ENCODE results near the gene RBM18.

Gene RBM18

DNA sequence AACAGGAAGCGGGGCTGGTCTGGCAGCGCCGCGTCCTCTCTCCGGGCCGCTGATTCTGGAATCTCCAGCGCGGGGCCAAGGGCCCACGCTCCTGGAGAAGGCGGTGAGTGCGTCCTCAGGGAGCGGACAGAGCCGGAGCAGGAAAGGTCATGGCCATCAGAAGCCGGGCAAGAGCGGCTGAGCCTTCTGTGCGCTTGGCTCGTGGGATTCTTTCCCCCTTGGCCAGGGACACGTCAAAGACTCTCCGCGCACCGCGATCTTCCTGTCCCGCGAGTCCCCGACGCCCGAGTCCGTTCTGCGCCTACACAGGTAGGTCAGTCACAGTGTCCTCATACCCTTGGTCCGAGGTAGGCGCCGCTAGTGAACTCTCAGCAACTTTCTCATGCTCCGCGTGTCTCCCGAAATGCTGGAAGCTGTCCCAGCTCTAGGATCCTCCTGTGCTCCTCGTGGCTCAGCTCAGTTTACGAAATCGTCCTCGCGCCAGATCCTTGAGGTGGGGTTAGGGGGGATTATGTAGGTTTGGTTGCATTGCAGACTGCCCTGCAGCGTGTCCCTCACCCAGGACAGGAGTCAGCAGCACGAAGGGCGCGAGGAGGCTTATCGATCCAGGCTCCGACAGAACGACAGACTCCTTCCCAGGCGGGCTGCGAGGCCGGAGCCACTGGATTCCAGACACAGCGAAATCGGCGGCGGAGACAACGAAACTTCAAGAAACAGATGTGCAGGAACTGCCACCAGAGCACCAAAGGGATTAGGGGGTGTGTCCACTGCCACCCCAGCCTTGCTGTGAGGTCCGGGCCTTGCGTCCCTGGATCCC, 44.6 kb downstream of the RBM18 start:
- no peak overlapping the region for H2BK5ac ChIP-seq (ENCODE audit: low read length)
- H2BK15ac ChIP-seq (replicated peaks; ENCODE audit: low read depth), result no peak overlapping the region
- peak overlapping the region; percentile 74 for H3K4me2 ChIP-seq (ENCODE audit: low read length)
- H3K56ac ChIP-seq (ENCODE audit: low read length), result peak overlapping the region; percentile 52
- H3K79me2 ChIP-seq (ENCODE audit: control insufficient read depth, insufficient read depth, low read length), result no peaks in the 10 kb centered on the region
- H3K9ac ChIP-seq (ENCODE audit: low read length), result no peak overlapping the region
- no CpG with 5 or more reads among the region's 57 CpGs for WGBS (ENCODE audit: extremely low coverage, insufficient coverage, low lambda C conversion rate)
- no peaks in the 10 kb centered on the region for H3K79me1 ChIP-seq (ENCODE audit: low read length)
- H2AK5ac ChIP-seq (ENCODE audit: low read length), result no peak overlapping the region
- H3K4ac ChIP-seq (ENCODE audit: low read depth, low read length), result no peak overlapping the region
- no peak overlapping the region for H3K23ac ChIP-seq (ENCODE audit: low read length)
- no peaks in the 10 kb centered on the region for H3K4me1 ChIP-seq (ENCODE audit: control insufficient read depth, low read depth, low read length)
- H3K27ac ChIP-seq (ENCODE audit: low read depth, low read length), result no peak overlapping the region
- H3K4me3 ChIP-seq (ENCODE audit: low read length), result no peak overlapping the region
- peaks cover 90% of the 10 kb centered on the region for H3K27me3 ChIP-seq (ENCODE audit: insufficient read depth, low read length, poor library complexity)
- no peak overlapping the region for H4K8ac ChIP-seq (ENCODE audit: low read depth, low read length)
- DNase-seq, result peak; percentile 45
- no peak overlapping the region for H4K5ac ChIP-seq (ENCODE audit: low read length)
- no peaks in the 10 kb centered on the region for H3K36me3 ChIP-seq (ENCODE audit: control insufficient read depth, insufficient read depth, low read length)
- no peak overlapping the region for H3K18ac ChIP-seq (ENCODE audit: low read length)
- no peak overlapping the region for H2BK120ac ChIP-seq (ENCODE audit: low read depth, low read length)

DNA sequence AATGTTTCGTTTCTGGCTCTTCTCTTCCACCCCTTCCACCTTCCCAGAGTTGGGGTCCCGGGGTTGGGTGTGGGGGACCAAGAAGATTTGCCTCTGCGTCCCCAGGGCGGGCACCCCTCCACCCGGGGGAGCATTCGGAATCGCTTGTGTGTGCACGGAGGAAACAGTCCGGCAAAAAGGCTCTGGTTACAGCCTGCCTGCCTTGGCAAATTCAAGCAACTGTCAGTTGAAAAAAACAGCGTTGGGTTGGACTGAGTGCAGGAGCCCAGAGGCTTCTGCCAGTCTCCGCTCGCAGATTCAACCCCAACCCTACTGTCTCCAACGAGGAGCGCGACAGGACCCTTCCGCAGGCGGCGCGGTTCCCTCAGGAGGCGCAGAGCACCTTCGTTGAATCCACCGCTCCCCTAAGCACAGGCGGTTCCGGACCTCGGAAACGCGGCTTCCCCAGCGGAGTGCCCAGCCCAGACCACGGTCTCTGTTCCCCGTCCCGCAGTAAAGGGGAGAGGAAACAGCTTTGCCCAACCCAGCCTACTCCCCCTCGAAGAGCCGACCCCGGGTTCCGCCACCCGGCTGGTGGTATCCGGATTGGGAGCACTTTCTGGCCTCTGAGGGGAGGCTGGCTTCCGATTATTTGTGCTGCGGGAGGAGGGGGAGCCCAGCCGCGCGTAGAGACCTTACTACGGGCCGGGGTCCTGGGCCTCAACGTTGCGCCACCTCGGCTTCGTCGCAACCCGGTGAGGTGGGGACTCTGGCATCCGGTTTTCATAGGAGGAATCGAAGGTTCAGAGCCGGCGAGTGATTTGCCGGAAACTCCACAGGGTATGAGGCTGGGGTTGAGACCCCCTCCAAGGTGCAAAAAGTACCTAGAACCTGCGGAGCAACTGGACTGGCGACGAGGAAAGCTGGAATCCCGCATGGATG, 45.4 kb downstream of the RBM18 start:
- H3K79me1 ChIP-seq (ENCODE audit: low read length), result no peaks in the 10 kb centered on the region
- peak overlapping the region; percentile 30 for H3K9ac ChIP-seq (ENCODE audit: low read length)
- H3K4me3 ChIP-seq (ENCODE audit: low read length), result no peak overlapping the region
- H3K23ac ChIP-seq (ENCODE audit: low read length), result peak overlapping the region; percentile 16
- H3K79me2 ChIP-seq (ENCODE audit: control insufficient read depth, insufficient read depth, low read length), result no peaks in the 10 kb centered on the region
- H3K56ac ChIP-seq (ENCODE audit: low read length), result peak overlapping the region; percentile 52
- DNase-seq, result peak; percentile 54
- no peak overlapping the region for H2BK120ac ChIP-seq (ENCODE audit: low read depth, low read length)
- H3K4me2 ChIP-seq (ENCODE audit: low read length), result peak overlapping the region; percentile 74
- H2AK5ac ChIP-seq (ENCODE audit: low read length), result no peak overlapping the region
- no peaks in the 10 kb centered on the region for H3K4me1 ChIP-seq (ENCODE audit: control insufficient read depth, low read depth, low read length)
- H2BK5ac ChIP-seq (ENCODE audit: low read length), result no peak overlapping the region
- H3K18ac ChIP-seq (ENCODE audit: low read length), result no peak overlapping the region
- H4K8ac ChIP-seq (ENCODE audit: low read depth, low read length), result no peak overlapping the region
- H3K27ac ChIP-seq (ENCODE audit: low read depth, low read length), result no peak overlapping the region
- no peak overlapping the region for H4K5ac ChIP-seq (ENCODE audit: low read length)
- H3K36me3 ChIP-seq (ENCODE audit: control insufficient read depth, insufficient read depth, low read length), result no peaks in the 10 kb centered on the region
- H2BK15ac ChIP-seq (replicated peaks; ENCODE audit: low read depth), result no peak overlapping the region
- H3K4ac ChIP-seq (ENCODE audit: low read depth, low read length), result no peak overlapping the region
- no CpG with 5 or more reads among the region's 59 CpGs for WGBS (ENCODE audit: extremely low coverage, insufficient coverage, low lambda C conversion rate)
- H3K27me3 ChIP-seq (ENCODE audit: insufficient read depth, low read length, poor library complexity), result peaks cover 84% of the 10 kb centered on the region

DNA sequence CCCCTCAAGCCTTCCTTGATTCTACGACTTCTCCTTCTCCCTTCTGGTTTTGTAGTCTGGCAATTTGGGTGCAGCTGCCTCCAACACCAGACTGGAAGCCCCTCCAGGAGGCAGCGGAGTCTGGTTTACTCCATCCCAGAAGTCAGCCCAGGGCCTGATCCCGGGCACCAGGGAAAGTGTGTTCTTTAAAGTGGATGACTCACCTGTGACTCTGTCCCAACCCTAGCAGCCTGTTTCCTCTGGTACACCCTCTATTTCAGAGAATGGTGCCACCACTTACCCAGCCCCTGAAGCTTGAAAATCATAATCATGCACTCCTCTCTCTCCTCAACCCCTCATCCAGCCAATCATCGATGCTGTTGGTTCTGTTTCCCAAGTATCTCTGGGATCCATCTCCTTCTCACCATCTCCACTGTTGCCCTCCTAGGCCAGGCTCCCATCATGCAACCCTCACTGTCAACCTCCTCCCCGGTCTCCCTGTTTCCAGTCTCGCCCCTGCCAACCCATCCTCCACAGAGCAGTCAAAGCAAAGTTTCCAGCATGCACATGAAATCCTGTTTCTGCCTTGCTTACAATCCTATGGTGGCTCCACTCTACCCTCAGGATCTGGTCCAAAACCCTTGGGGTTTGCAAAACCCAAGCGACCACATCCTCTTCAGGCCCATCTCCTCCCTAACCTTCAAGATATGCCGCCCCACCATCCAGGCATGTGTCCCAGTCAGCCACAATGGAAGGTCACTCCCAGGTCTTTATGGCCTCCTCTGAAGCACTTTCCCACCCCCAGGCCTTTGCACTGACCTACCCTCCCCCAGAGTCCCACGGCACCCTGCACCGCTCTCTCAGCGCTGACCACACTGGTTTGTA, 46.3 kb downstream of the RBM18 start:
- no peaks in the 10 kb centered on the region for H3K79me1 ChIP-seq (ENCODE audit: low read length)
- H3K4me2 ChIP-seq (ENCODE audit: low read length), result no peak overlapping the region
- no CpG with 5 or more reads among the region's 11 CpGs for WGBS (ENCODE audit: extremely low coverage, insufficient coverage, low lambda C conversion rate)
- H3K9ac ChIP-seq (ENCODE audit: low read length), result no peak overlapping the region
- no peak overlapping the region for H4K8ac ChIP-seq (ENCODE audit: low read depth, low read length)
- H3K36me3 ChIP-seq (ENCODE audit: control insufficient read depth, insufficient read depth, low read length), result no peaks in the 10 kb centered on the region
- peaks cover 81% of the 10 kb centered on the region for H3K27me3 ChIP-seq (ENCODE audit: insufficient read depth, low read length, poor library complexity)
- no peak overlapping the region for H3K23ac ChIP-seq (ENCODE audit: low read length)
- no peak overlapping the region for H3K18ac ChIP-seq (ENCODE audit: low read length)
- H3K79me2 ChIP-seq (ENCODE audit: control insufficient read depth, insufficient read depth, low read length), result no peaks in the 10 kb centered on the region
- H4K5ac ChIP-seq (ENCODE audit: low read length), result no peak overlapping the region
- H2AK5ac ChIP-seq (ENCODE audit: low read length), result no peak overlapping the region
- no peak overlapping the region for H2BK120ac ChIP-seq (ENCODE audit: low read depth, low read length)
- no peak overlapping the region for H3K4me3 ChIP-seq (ENCODE audit: low read length)
- H3K4ac ChIP-seq (ENCODE audit: low read depth, low read length), result no peak overlapping the region
- H3K4me1 ChIP-seq (ENCODE audit: control insufficient read depth, low read depth, low read length), result no peaks in the 10 kb centered on the region
- no peak overlapping the region for H2BK5ac ChIP-seq (ENCODE audit: low read length)
- H3K56ac ChIP-seq (ENCODE audit: low read length), result no peak overlapping the region
- DNase-seq, result no peak
- no peak overlapping the region for H3K27ac ChIP-seq (ENCODE audit: low read depth, low read length)
- H2BK15ac ChIP-seq (replicated peaks; ENCODE audit: low read depth), result no peak overlapping the region

DNA sequence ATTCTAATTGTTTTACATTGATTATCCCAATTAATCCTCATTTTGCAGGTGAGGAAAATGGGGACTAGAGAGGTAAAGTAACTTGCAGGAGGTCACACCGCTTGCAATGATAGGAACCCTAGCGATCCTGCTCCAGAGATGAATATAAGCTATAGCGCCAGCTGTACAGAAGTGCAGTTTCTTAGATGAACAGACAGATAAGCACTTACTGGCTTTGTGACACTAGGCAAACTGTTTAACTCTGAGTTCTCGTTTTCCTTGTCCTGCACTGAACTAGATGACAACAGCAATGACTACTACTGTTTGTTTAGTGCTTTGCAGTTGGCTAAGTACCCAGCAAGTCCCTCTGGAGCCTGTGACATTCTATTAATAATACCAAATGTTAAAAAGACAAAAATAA, 47.0 kb downstream of the RBM18 start:
- Histone ChIP-seq H3K56ac (ENCODE audit: low read length) (no peak overlapping the region), H2AK5ac (ENCODE audit: low read length) (no peak overlapping the region), H3K27me3 (ENCODE audit: insufficient read depth, low read length, poor library complexity) (peaks cover 81% of the 10 kb centered on the region), H3K4me2 (ENCODE audit: low read length) (no peak overlapping the region), H2BK120ac (ENCODE audit: low read depth, low read length) (no peak overlapping the region), H4K8ac (ENCODE audit: low read depth, low read length) (no peak overlapping the region), H3K4me1 (ENCODE audit: control insufficient read depth, low read depth, low read length) (no peaks in the 10 kb centered on the region), H4K5ac (ENCODE audit: low read length) (no peak overlapping the region), H3K4me3 (ENCODE audit: low read length) (no peak overlapping the region), H2BK15ac (replicated peaks; ENCODE audit: low read depth) (no peak overlapping the region), H2BK5ac (ENCODE audit: low read length) (no peak overlapping the region), H3K36me3 (ENCODE audit: control insufficient read depth, insufficient read depth, low read length) (no peaks in the 10 kb centered on the region), H3K27ac (ENCODE audit: low read depth, low read length) (no peak overlapping the region), H3K9ac (ENCODE audit: low read length) (no peak overlapping the region), H3K4ac (ENCODE audit: low read depth, low read length) (no peak overlapping the region), H3K18ac (ENCODE audit: low read length) (no peak overlapping the region), H3K23ac (ENCODE audit: low read length) (no peak overlapping the region), H3K79me2 (ENCODE audit: control insufficient read depth, insufficient read depth, low read length) (no peaks in the 10 kb centered on the region), H3K79me1 (ENCODE audit: low read length) (no peaks in the 10 kb centered on the region)
- no peak for DNase-seq
- WGBS (ENCODE audit: extremely low coverage, insufficient coverage, low lambda C conversion rate), result no CpG with 5 or more reads among the region's 4 CpGs

DNA sequence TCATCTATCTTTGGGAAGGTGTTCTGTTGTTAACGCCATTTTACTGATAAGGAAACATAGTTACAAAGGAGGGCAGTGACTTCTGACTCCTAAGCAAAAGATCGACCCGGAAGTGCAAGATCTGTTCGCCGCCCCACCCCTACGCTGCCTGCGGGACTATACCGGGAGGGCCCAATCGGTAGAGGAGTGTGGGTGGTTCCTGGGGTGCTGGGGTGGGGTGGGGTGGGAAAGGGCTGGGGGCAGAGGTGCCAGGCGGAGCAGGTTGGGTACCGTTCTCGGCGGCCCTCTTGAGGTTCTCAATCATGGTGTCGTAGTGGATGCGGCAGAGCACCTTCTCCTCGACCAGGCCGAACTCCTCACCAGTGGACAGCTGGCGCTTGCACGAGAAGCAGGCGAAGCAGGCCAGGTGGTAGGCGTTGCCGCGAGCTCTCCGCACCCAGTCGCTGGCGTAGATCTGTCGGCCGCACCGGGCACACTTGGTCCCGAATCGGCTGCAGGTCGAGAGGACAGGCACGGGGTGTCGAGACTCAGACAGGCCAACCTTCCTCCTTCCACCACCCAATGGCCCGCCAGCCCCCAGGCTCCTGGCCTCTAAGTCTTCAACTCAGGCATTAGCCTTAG, 47.7 kb downstream of the RBM18 start:
- Histone ChIP-seq H2BK5ac (ENCODE audit: low read length) (no peak overlapping the region), H4K8ac (ENCODE audit: low read depth, low read length) (no peak overlapping the region), H3K23ac (ENCODE audit: low read length) (no peak overlapping the region), H2AK5ac (ENCODE audit: low read length) (no peak overlapping the region), H3K4ac (ENCODE audit: low read depth, low read length) (no peak overlapping the region), H3K27me3 (ENCODE audit: insufficient read depth, low read length, poor library complexity) (peaks cover 81% of the 10 kb centered on the region), H3K4me3 (ENCODE audit: low read length) (no peak overlapping the region), H2BK15ac (replicated peaks; ENCODE audit: low read depth) (no peak overlapping the region), H3K56ac (ENCODE audit: low read length) (peak overlapping the region; percentile 57), H3K79me2 (ENCODE audit: control insufficient read depth, insufficient read depth, low read length) (no peaks in the 10 kb centered on the region), H2BK120ac (ENCODE audit: low read depth, low read length) (no peak overlapping the region), H3K4me2 (ENCODE audit: low read length) (peak overlapping the region; percentile 43), H3K79me1 (ENCODE audit: low read length) (no peaks in the 10 kb centered on the region), H3K36me3 (ENCODE audit: control insufficient read depth, insufficient read depth, low read length) (no peaks in the 10 kb centered on the region), H4K5ac (ENCODE audit: low read length) (no peak overlapping the region), H3K9ac (ENCODE audit: low read length) (peak overlapping the region; percentile 18), H3K27ac (ENCODE audit: low read depth, low read length) (no peak overlapping the region), H3K18ac (ENCODE audit: low read length) (no peak overlapping the region), H3K4me1 (ENCODE audit: control insufficient read depth, low read depth, low read length) (no peaks in the 10 kb centered on the region)
- no CpG with 5 or more reads among the region's 35 CpGs for WGBS (ENCODE audit: extremely low coverage, insufficient coverage, low lambda C conversion rate)
- peak; percentile 40 for DNase-seq
